ENCODE data around the gene GYS2.

GYS2 gene

GRCh38 chr12:21541773-21542172 is 62.9 kb downstream of the GYS2 start:
- no peaks in the 10 kb centered on the region for H3K9me3 ChIP-seq (ENCODE audit: control insufficient read depth in 2 of 2, low read length in 2 of 2)
- H3K36me3 ChIP-seq (ENCODE audit: control insufficient read depth in 2 of 2, insufficient read depth in 2 of 2, low read length in 2 of 2) = no peaks in the 10 kb centered on the region
- H3K27me3 ChIP-seq (ENCODE audit: control insufficient read depth in 2 of 2, insufficient read depth in 2 of 2, low read length in 2 of 2) = no peaks in the 10 kb centered on the region
- no peak overlapping the region for H3K9ac ChIP-seq (ENCODE audit: low read depth in 1 of 2, low read length in 2 of 2)
- no peak overlapping the region for H3K27ac ChIP-seq (ENCODE audit: low read depth in 2 of 2, low read length in 2 of 2)
- no peak overlapping the region for H3K4me3 ChIP-seq (ENCODE audit: low read length in 2 of 2)
- no peaks in the 10 kb centered on the region for H3K4me1 ChIP-seq (ENCODE audit: control insufficient read depth in 2 of 2, insufficient read depth in 2 of 2, low read length in 2 of 2)

- no peak overlapping the region for H3K27ac ChIP-seq (ENCODE audit: low read depth in 2 of 2, low read length in 2 of 2)
- no peaks in the 10 kb centered on the region for H3K27me3 ChIP-seq (ENCODE audit: control insufficient read depth in 2 of 2, insufficient read depth in 2 of 2, low read length in 2 of 2)
- H3K9me3 ChIP-seq (ENCODE audit: control insufficient read depth in 2 of 2, low read length in 2 of 2) = no peaks in the 10 kb centered on the region
- H3K4me3 ChIP-seq (ENCODE audit: low read length in 2 of 2) = no peak overlapping the region
- no peak overlapping the region for H3K9ac ChIP-seq (ENCODE audit: low read depth in 1 of 2, low read length in 2 of 2)
- no peaks in the 10 kb centered on the region for H3K36me3 ChIP-seq (ENCODE audit: control insufficient read depth in 2 of 2, insufficient read depth in 2 of 2, low read length in 2 of 2)
- no peaks in the 10 kb centered on the region for H3K4me1 ChIP-seq (ENCODE audit: control insufficient read depth in 2 of 2, insufficient read depth in 2 of 2, low read length in 2 of 2)
These were observed 64.8 kb downstream of the GYS2 start for GRCh38 chr12:21539797-21540196.

- H3K9ac ChIP-seq (ENCODE audit: low read depth in 1 of 2, low read length in 2 of 2) = no peak overlapping the region
- no peak overlapping the region for H3K4me3 ChIP-seq (ENCODE audit: low read length in 2 of 2)
- no peaks in the 10 kb centered on the region for H3K9me3 ChIP-seq (ENCODE audit: control insufficient read depth in 2 of 2, low read length in 2 of 2)
- no peaks in the 10 kb centered on the region for H3K27me3 ChIP-seq (ENCODE audit: control insufficient read depth in 2 of 2, insufficient read depth in 2 of 2, low read length in 2 of 2)
- no peak overlapping the region for H3K27ac ChIP-seq (ENCODE audit: low read depth in 2 of 2, low read length in 2 of 2)
- no peaks in the 10 kb centered on the region for H3K36me3 ChIP-seq (ENCODE audit: control insufficient read depth in 2 of 2, insufficient read depth in 2 of 2, low read length in 2 of 2)
- no peaks in the 10 kb centered on the region for H3K4me1 ChIP-seq (ENCODE audit: control insufficient read depth in 2 of 2, insufficient read depth in 2 of 2, low read length in 2 of 2)
These were observed 66.5 kb downstream of the GYS2 start for GRCh38 chr12:21538061-21538653.

- no peaks in the 10 kb centered on the region for H3K9me3 ChIP-seq (ENCODE audit: control insufficient read depth in 2 of 2, low read length in 2 of 2)
- H3K27me3 ChIP-seq (ENCODE audit: control insufficient read depth in 2 of 2, insufficient read depth in 2 of 2, low read length in 2 of 2) = peaks cover 8 to 11% of the 10 kb centered on the region in 2 donors
- no peak overlapping the region for H3K9ac ChIP-seq (ENCODE audit: low read depth in 1 of 2, low read length in 2 of 2)
- H3K4me1 ChIP-seq (ENCODE audit: control insufficient read depth in 2 of 2, insufficient read depth in 2 of 2, low read length in 2 of 2) = no peaks in the 10 kb centered on the region
- no peaks in the 10 kb centered on the region for H3K36me3 ChIP-seq (ENCODE audit: control insufficient read depth in 2 of 2, insufficient read depth in 2 of 2, low read length in 2 of 2)
- no peak overlapping the region for H3K27ac ChIP-seq (ENCODE audit: low read depth in 2 of 2, low read length in 2 of 2)
- H3K4me3 ChIP-seq (ENCODE audit: low read length in 2 of 2) = no peak overlapping the region
These were observed 75.2 kb downstream of the GYS2 start for GRCh38 chr12:21529456-21529855.

- Histone ChIP-seq H3K36me3 (ENCODE audit: control insufficient read depth in 2 of 2, insufficient read depth in 2 of 2, low read length in 2 of 2) (no peaks in the 10 kb centered on the region), H3K27me3 (ENCODE audit: control insufficient read depth in 2 of 2, insufficient read depth in 2 of 2, low read length in 2 of 2) (peaks cover 8 to 11% of the 10 kb centered on the region in 2 donors), H3K9ac (ENCODE audit: low read depth in 1 of 2, low read length in 2 of 2) (no peak overlapping the region), H3K4me1 (ENCODE audit: control insufficient read depth in 2 of 2, insufficient read depth in 2 of 2, low read length in 2 of 2) (no peaks in the 10 kb centered on the region), H3K4me3 (ENCODE audit: low read length in 2 of 2) (no peak overlapping the region), H3K9me3 (ENCODE audit: control insufficient read depth in 2 of 2, low read length in 2 of 2) (no peaks in the 10 kb centered on the region), H3K27ac (ENCODE audit: low read depth in 2 of 2, low read length in 2 of 2) (no peak overlapping the region)
These were observed 75.7 kb downstream of the GYS2 start for GRCh38 chr12:21528953-21529352.

GRCh38 chr12:21527451-21528180 is 77.0 kb downstream of the GYS2 start:
- Histone ChIP-seq H3K36me3 (ENCODE audit: control insufficient read depth in 2 of 2, insufficient read depth in 2 of 2, low read length in 2 of 2) (no peaks in the 10 kb centered on the region), H3K27me3 (ENCODE audit: control insufficient read depth in 2 of 2, insufficient read depth in 2 of 2, low read length in 2 of 2) (peaks cover 8 to 11% of the 10 kb centered on the region in 2 donors), H3K9ac (ENCODE audit: low read depth in 1 of 2, low read length in 2 of 2) (no peak overlapping the region), H3K4me1 (ENCODE audit: control insufficient read depth in 2 of 2, insufficient read depth in 2 of 2, low read length in 2 of 2) (no peaks in the 10 kb centered on the region), H3K27ac (ENCODE audit: low read depth in 2 of 2, low read length in 2 of 2) (no peak overlapping the region), H3K9me3 (ENCODE audit: control insufficient read depth in 2 of 2, low read length in 2 of 2) (no peaks in the 10 kb centered on the region), H3K4me3 (ENCODE audit: low read length in 2 of 2) (peak overlapping the region; percentile 57 to 60)

GRCh38 chr12:21526721-21527345 is 77.8 kb downstream of the GYS2 start:
- Histone ChIP-seq H3K27me3 (ENCODE audit: control insufficient read depth in 2 of 2, insufficient read depth in 2 of 2, low read length in 2 of 2) (peaks cover 8 to 11% of the 10 kb centered on the region in 2 donors), H3K4me1 (ENCODE audit: control insufficient read depth in 2 of 2, insufficient read depth in 2 of 2, low read length in 2 of 2) (no peaks in the 10 kb centered on the region), H3K9me3 (ENCODE audit: control insufficient read depth in 2 of 2, low read length in 2 of 2) (no peaks in the 10 kb centered on the region), H3K27ac (ENCODE audit: low read depth in 2 of 2, low read length in 2 of 2) (no peak overlapping the region), H3K4me3 (ENCODE audit: low read length in 2 of 2) (peak overlapping the region; percentile 57 to 60), H3K9ac (ENCODE audit: low read depth in 1 of 2, low read length in 2 of 2) (no peak overlapping the region), H3K36me3 (ENCODE audit: control insufficient read depth in 2 of 2, insufficient read depth in 2 of 2, low read length in 2 of 2) (no peaks in the 10 kb centered on the region)

- no peak within 1 kb of the TSS for H3K9ac ChIP-seq (ENCODE audit: low read depth in 1 of 2, low read length in 2 of 2)
- peaks cover 7 to 8% of the 10 kb centered on the region in 2 donors for H3K27me3 ChIP-seq (ENCODE audit: control insufficient read depth in 2 of 2, insufficient read depth in 2 of 2, low read length in 2 of 2)
- no peak within 1 kb of the TSS for H3K27ac ChIP-seq (ENCODE audit: low read depth in 2 of 2, low read length in 2 of 2)
- H3K36me3 ChIP-seq (ENCODE audit: control insufficient read depth in 2 of 2, insufficient read depth in 2 of 2, low read length in 2 of 2) = no peaks in the 10 kb centered on the region
- H3K9me3 ChIP-seq (ENCODE audit: control insufficient read depth in 2 of 2, low read length in 2 of 2) = no peaks in the 10 kb centered on the region
- H3K4me3 ChIP-seq (ENCODE audit: low read length in 2 of 2) = peak within 1 kb of the TSS in 1 of 2 donors; percentile 60
- no peaks in the 10 kb centered on the region for H3K4me1 ChIP-seq (ENCODE audit: control insufficient read depth in 2 of 2, insufficient read depth in 2 of 2, low read length in 2 of 2)
These were observed 78.6 kb downstream of the GYS2 start, which contains the start of gene SPX for GRCh38 chr12:21526053-21526452. Gene SPX (plus strand): TSS chr12:21526296. CDS start chr12:21526473, 177 bp downstream.

- H3K36me3 ChIP-seq (ENCODE audit: control insufficient read depth in 2 of 2, insufficient read depth in 2 of 2, low read length in 2 of 2) = no peaks in the 10 kb centered on the region
- no peak overlapping the region for H3K9ac ChIP-seq (ENCODE audit: low read depth in 1 of 2, low read length in 2 of 2)
- no peaks in the 10 kb centered on the region for H3K27me3 ChIP-seq (ENCODE audit: control insufficient read depth in 2 of 2, insufficient read depth in 2 of 2, low read length in 2 of 2)
- H3K27ac ChIP-seq (ENCODE audit: low read depth in 2 of 2, low read length in 2 of 2) = no peak overlapping the region
- H3K4me1 ChIP-seq (ENCODE audit: control insufficient read depth in 2 of 2, insufficient read depth in 2 of 2, low read length in 2 of 2) = no peaks in the 10 kb centered on the region
- no peaks in the 10 kb centered on the region for H3K9me3 ChIP-seq (ENCODE audit: control insufficient read depth in 2 of 2, low read length in 2 of 2)
- no peak overlapping the region for H3K4me3 ChIP-seq (ENCODE audit: low read length in 2 of 2)
These were observed 81.5 kb downstream of the GYS2 start for GRCh38 chr12:21523148-21523547.

GRCh38 chr12:21521541-21521940 is 83.1 kb downstream of the GYS2 start:
- Histone ChIP-seq H3K4me1 (ENCODE audit: control insufficient read depth in 2 of 2, insufficient read depth in 2 of 2, low read length in 2 of 2) (no peaks in the 10 kb centered on the region), H3K36me3 (ENCODE audit: control insufficient read depth in 2 of 2, insufficient read depth in 2 of 2, low read length in 2 of 2) (peaks cover 0 to 3% of the 10 kb centered on the region in 2 donors), H3K27ac (ENCODE audit: low read depth in 2 of 2, low read length in 2 of 2) (no peak overlapping the region), H3K27me3 (ENCODE audit: control insufficient read depth in 2 of 2, insufficient read depth in 2 of 2, low read length in 2 of 2) (no peaks in the 10 kb centered on the region), H3K9me3 (ENCODE audit: control insufficient read depth in 2 of 2, low read length in 2 of 2) (no peaks in the 10 kb centered on the region), H3K9ac (ENCODE audit: low read depth in 1 of 2, low read length in 2 of 2) (no peak overlapping the region), H3K4me3 (ENCODE audit: low read length in 2 of 2) (no peak overlapping the region)

Measured in mucosa of rectum (tissue), 2 donors.